WERI-Rb-1 (cell line): ENCODE measurements around the gene C10orf105.

Source experiments
- DNase-seq: peaks from one replicate; pipeline ENCODE4 v3.0.0-alpha.2; 2020
- H3K27ac ChIP-seq: fragments of 250-450 bp; sonication (Bioruptor Pico); 2 replicates; pipeline ENCODE4 v1.5.1; 2020; ENCODE audit warnings: mild to moderate bottlenecking, moderate library complexity
- H3K27me3 ChIP-seq: fragments of 250-450 bp; sonication (Bioruptor Pico); 2 replicates; pipeline ENCODE4 v1.5.1; 2021; ENCODE audit warnings: mild to moderate bottlenecking, low read depth, moderate library complexity; ENCODE audit not compliant: insufficient read depth, severe bottlenecking
- H3K36me3 ChIP-seq: fragments of 250-450 bp; sonication (Bioruptor Pico); 2 replicates; pipeline ENCODE4 v1.5.1; 2020; ENCODE audit warnings: mild to moderate bottlenecking, moderate library complexity
- H3K4me3 ChIP-seq: 2 replicates; pipeline ENCODE4 v1.5.1; 2011; ENCODE audit warnings: low read depth, mild to moderate bottlenecking, control low read depth, low read length
- H3K9me3 ChIP-seq: fragments of 250-450 bp; sonication (Bioruptor Pico); 2 replicates; pipeline ENCODE4 v1.5.1; 2021; ENCODE audit warnings: mild to moderate bottlenecking, moderate library complexity; ENCODE audit not compliant: severe bottlenecking
- CTCF ChIP-seq: IDR thresholded peaks from 2 replicates; pipeline ENCODE4 v1.5.1; 2011; ENCODE audit warnings: low read depth, mild to moderate bottlenecking, control low read depth, inconsistent platforms, low read length

C10orf105 gene

GRCh38 chr10:71711052-71711623 lies 8.4 kb downstream of the C10orf105 start:
- TF ChIP-seq CTCF: no peak
- DNase-seq: no peak
- no peaks in the 10 kb centered on the region for H3K27me3 ChIP-seq

GRCh38 chr10:71710519-71710918 lies 9.1 kb downstream of the C10orf105 start:
- H3K27ac ChIP-seq: no peak overlapping the region
- H3K9me3 ChIP-seq: no peaks in the 10 kb centered on the region
- H3K4me3 ChIP-seq: no peak overlapping the region
- no peak for TF ChIP-seq CTCF
- no peak for DNase-seq
- no peaks in the 10 kb centered on the region for H3K27me3 ChIP-seq
- peaks cover 21% of the 10 kb centered on the region for H3K36me3 ChIP-seq

More at GRCh38 chr10:71711052-71711623, 8.4 kb downstream of the C10orf105 start:
- peaks cover 27% of the 10 kb centered on the region for H3K36me3 ChIP-seq
- no peaks in the 10 kb centered on the region for H3K9me3 ChIP-seq
- H3K4me3 ChIP-seq: no peak overlapping the region
- H3K27ac ChIP-seq: no peak overlapping the region

GRCh38 chr10:71708897-71709882 lies 10.4 kb downstream of the C10orf105 start:
- H3K36me3 ChIP-seq: peaks cover 8% of the 10 kb centered on the region
- H3K27ac ChIP-seq: no peak overlapping the region
- H3K9me3 ChIP-seq: no peaks in the 10 kb centered on the region
- H3K4me3 ChIP-seq: no peak overlapping the region
- no peak for TF ChIP-seq CTCF
- DNase-seq: no peak
- no peaks in the 10 kb centered on the region for H3K27me3 ChIP-seq

GRCh38 chr10:71708301-71708703 lies 11.3 kb downstream of the C10orf105 start:
- peak; percentile 83 for DNase-seq
- peaks cover 4% of the 10 kb centered on the region for H3K36me3 ChIP-seq
- H3K27me3 ChIP-seq: no peaks in the 10 kb centered on the region
- H3K9me3 ChIP-seq: no peaks in the 10 kb centered on the region
- no peak overlapping the region for H3K27ac ChIP-seq
- TF ChIP-seq CTCF: peak; percentile 98
- no peak overlapping the region for H3K4me3 ChIP-seq

GRCh38 chr10:71707240-71707789 lies 12.3 kb downstream of the C10orf105 start:
- TF ChIP-seq CTCF: no peak
- DNase-seq: no peak
- peaks cover 11% of the 10 kb centered on the region for H3K36me3 ChIP-seq
- no peaks in the 10 kb centered on the region for H3K9me3 ChIP-seq
- no peak overlapping the region for H3K4me3 ChIP-seq
- H3K27ac ChIP-seq: peak overlapping the region; percentile 36
- no peaks in the 10 kb centered on the region for H3K27me3 ChIP-seq
